NCI-H460 (cell line): ENCODE measurements around the gene CRADD. TPM values are rescaled to one million over a fixed set of nuclear protein-coding genes. Genes with fewer than 3 reads are reported as not detected.

Source experiments
- DNase-seq: peaks from one replicate; pipeline ENCODE4 v3.0.0-alpha.2; 2016; ENCODE audit warnings: low read depth; ENCODE audit errors: extremely low read depth
- total RNA-seq: library from RNA; depleted of rRNA; stranded (reverse); fragments of >200 nt; shearing (Covaris generic); gene quantifications from 2 replicates; pipeline ENCODE4 v1.2.3, GENCODE V29; 2014

Gene CRADD
- total RNA-seq, 1 experiment from 2014 or later, result 20.5 TPM

- no peak for DNase-seq
Observed at GRCh38 chr12:93888964-93889363, 211.8 kb downstream of the CRADD start.

GRCh38 chr12:93889516-93890212, 212.5 kb downstream of the CRADD start:
- DNase-seq, result no peak

GRCh38 chr12:93892423-93893268, 215.5 kb downstream of the CRADD start:
- no peak for DNase-seq

GRCh38 chr12:93894391-93895088, 217.4 kb downstream of the CRADD start:
- no peak for DNase-seq

DNA sequence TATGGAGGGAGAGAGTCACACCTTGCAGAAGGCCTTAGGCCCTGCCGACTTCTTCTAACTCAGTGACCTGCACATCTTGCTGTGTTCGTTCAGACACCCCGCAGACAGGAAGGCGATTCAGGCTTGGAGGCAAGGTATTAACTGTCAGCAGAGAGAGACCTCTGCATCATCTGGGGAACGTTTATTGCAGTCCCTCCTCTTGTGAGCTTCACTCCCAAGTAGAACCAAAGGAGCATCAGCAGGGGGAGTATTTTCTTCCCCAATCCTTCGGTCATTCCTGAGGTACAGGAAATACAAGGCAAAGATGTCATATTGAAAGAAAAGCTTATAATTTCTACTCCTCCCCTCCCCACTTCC, 217.9 kb downstream of the CRADD start:
- DNase-seq, result no peak

- DNase-seq, result no peak
Observed at GRCh38 chr12:93896427-93896826, 219.3 kb downstream of the CRADD start.

DNA sequence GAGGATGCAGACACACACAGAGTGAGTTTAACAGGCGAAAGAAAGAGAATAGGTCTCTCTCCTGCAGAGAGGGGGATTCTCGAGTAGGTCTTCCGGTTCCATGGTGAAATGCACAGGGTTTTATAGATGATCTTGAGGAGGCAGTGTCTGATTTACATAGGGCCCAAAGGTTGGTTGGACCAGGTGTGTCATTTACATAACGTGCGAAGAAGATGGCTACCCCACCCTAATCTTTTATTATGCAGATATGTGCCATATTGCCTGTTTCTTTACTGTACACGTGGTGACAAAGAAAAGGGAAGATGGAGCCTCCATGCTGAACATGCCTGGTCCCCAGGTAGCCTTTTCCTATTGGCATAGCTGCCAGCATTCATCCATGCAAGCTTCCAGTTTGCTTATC, 219.8 kb downstream of the CRADD start:
- no peak for DNase-seq

DNA sequence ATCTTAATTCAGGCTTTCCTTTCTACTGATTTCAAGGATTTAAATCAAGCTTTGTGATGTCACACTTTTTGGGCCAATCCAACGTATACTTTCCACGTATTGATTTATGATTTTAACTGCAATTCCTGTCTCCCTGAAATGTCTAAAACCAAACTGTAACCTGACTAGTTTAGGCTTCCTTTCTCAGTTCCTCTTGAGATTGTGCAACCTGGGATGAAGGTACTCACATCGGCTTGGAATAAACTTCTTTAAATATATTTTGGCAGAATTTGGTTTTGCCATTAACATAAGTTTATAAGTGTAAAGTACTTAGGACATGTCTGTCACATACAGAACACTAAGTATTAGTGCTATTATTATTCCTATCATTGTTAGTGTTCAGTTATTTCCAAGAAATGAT, 224.6 kb downstream of the CRADD start:
- DNase-seq, result no peak

- no peak for DNase-seq
Observed at GRCh38 chr12:93902192-93902591, 225.0 kb downstream of the CRADD start.

DNA sequence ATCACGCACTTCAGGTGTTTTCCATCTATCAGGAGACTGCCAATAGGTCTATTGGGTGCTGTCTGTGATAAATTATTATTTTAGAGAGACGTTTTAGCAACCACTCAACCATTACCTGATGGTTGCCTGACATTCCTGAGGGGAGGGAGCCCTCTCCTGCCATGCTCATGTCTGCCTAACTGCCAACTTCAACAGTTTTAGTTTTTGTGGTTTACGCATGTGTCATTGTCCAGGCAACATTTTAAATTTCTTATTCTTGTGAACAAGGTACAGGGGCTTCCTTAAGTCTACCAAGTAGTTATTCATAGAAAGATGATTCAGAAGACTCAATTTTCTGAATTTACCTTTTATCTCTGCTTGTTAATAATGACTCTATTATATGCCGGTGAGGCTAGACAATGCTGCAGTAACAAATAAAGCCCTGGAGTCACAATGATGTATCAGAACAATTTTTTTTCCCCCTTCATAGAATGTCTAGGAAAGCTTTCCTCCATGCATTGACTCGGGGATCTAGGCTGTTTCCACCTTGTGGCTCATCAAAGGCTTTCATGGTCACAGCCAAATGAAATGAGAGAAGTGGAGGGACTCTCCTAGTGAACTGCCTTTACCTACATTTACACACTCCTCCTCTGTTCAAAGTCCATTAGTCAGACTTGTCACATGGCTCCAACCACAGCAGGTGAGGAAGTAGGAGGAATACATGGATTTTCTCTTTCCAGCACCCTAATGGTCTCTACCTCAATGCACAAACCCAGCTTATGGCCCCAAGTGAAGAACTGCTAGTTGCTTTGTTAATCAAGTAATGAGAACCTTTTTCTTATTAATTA, 225.8 kb downstream of the CRADD start:
- DNase-seq, result no peak

DNA sequence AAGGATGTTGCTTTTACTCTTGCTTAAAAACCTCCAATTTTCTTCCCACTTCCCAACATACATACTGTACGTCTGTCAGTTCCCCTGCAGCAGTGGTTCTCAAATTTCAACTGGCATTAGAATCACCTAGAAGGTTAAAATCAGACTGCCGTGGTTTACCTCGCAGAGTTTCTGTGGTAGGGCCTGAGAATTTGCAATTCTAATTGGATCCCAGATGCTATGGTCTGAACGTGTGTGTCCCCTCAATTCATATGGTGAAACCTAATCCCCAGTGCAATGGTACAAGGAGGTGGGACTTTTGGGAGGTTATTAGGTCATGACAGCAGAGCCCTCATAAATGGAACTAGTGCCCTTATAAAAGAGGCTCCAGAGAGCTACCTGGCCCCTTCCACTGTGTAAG, 226.9 kb downstream of the CRADD start:
- no peak for DNase-seq

DNA sequence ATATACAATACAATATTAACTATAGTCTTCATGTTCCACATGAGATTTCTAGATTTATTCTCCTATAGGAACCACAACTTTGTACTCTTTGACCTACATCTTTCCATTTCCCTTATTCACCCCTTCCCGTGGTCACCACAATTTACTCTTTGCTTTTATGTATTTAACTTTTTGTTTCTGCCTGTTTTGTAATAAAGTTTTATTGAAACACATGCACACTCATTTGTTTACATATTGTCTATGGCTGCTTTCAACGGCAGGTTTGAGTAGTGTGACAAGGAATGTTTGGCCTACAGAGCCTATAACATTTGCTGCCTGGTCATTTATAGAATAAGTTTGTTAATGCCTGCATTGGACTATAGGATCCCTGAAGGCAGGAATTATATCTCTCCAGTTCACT, 231.1 kb downstream of the CRADD start:
- no peak for DNase-seq

GRCh38 chr12:93908846-93909567, 231.8 kb downstream of the CRADD start:
- no peak for DNase-seq

DNA sequence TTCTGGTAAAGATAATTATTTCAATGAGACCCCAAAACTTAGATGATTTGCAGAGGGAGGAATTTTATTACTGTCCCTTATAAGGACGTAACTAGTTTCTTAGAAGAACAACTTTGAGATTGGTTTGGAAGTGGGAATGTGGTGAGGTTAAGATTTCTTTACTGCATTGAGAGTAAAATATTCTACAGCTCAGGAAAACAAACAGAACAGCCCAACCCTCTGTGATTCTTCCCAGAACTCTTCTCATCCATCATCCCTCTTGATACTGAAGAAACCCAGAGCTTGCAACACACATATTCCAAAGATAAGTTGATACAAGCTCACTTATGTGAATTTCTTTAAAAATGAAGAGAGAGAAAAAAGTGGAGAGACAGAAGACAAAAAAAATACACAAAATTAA, 234.2 kb downstream of the CRADD start:
- no peak for DNase-seq

DNA sequence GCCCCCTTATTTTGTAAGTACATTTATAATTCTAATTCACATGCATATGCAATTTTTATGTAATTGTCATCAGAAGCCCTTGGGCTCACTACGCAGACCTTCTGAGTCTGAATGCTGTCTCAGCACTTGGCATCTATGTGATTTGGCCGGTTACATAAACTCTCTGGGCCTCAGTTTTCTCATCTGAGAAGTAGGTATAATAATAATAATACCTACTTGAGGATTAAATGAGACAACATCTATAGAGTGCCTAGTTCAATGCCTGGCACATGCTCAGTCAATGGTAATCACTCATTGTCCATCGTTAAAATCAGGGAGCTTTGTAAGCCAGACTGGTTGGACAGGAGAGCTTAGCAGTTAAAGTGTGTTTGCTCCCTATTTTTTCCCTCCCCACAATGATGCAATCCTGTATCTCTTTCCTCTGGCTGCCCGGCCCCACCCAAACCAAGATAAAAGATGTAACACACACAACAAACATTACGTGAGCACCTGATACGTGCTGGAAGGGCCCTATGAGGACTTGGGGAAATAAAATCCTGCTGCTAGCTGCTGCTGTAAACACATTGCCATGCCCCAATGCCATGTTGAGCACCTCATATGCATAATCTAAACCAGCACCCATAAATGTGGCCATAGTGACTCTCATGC, 235.0 kb downstream of the CRADD start:
- no peak for DNase-seq

DNA sequence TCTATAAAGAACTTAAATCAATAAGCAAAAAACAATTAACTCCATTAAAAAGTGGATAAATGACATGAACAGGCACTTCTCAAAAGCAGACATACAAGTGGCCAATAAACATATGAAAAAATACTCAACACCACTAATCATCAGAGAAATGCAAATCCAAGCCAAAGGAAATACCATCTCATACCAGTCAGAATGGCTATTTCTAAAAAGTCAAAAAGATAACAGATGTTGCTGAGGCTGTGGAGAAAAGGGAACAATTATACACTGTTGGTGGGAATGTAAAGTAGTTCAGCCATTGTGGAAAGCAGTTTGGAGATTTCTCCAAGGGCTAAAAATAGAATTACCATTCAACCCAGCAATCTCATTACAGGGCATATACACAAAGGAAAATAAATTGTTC, 236.7 kb downstream of the CRADD start:
- no peak for DNase-seq

- no peak for DNase-seq
Observed at GRCh38 chr12:93914281-93914680, 237.1 kb downstream of the CRADD start.

GRCh38 chr12:93915411-93915810, 238.2 kb downstream of the CRADD start:
- DNase-seq, result no peak

DNA sequence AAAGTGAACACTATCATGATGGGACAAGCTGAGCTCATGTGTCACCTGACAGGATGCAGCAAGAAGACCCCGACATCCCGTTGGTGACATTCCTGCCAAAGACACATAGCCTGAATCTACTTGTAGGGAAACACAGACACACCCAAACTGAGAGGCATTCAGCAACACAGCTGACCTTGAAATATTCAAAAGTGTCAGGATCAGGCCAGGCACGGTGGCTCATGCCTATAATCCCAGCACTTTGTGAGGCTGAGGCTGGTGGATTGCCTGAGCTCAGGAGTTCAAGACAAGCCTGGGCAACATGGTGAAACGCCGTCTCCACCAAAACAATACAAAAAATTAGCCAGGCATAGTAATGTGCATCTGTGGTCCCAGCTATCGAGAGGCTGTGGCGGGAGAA, 239.2 kb downstream of the CRADD start:
- DNase-seq, result no peak

- no peak for DNase-seq
Observed at GRCh38 chr12:93918262-93918661, 241.1 kb downstream of the CRADD start.
